GM19395 (cell line): ENCODE results near the gene NTRK2.

Source experiments
- ATAC-seq: cut with Tn5 transposase; IDR thresholded peaks from one replicate; pipeline ENCODE4 v1.9.1; 2021; ENCODE audit warnings: mild to moderate bottlenecking, moderate library complexity; ENCODE audit not compliant: unreplicated experiment

Gene NTRK2

DNA sequence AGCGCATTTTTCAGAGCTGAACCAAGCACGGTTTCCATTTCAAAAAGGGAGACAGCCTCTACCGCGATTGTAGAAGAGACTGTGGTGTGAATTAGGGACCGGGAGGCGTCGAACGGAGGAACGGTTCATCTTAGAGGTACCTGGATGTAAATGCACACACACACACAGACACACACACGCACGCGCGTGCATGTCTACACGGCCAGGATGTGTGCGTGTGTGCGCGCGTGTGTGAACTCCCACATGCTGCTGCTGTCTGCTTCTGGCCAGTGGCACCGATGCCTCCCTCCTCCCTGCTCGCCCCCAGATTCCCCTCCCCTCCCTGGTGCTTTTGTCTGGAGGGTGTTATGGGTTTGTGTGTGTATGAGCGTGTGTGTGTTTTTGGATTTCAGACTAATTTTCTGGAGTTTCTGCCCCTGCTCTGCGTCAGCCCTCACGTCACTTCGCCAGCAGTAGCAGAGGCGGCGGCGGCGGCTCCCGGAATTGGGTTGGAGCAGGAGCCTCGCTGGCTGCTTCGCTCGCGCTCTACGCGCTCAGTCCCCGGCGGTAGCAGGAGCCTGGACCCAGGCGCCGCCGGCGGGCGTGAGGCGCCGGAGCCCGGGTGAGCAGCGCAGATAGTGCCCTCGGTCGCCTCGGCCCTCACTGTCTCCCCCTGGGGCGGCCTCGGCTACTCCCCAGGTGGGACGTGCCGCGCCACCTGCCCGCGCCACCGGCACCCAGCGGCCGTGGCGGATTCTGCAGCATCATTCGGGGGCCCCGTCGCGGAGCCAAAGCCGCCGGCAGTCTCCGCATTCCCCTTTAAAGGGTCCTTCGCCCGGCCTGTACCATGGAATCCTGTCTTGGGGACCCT lies at the start of gene NTRK2:
Gene NTRK2, plus strand, starts transcription at position 442 of the 850 bp plus-strand sequence. CDS start 1,020 bp downstream, outside the sequence.
- ATAC-seq, result peak; percentile 45

DNA sequence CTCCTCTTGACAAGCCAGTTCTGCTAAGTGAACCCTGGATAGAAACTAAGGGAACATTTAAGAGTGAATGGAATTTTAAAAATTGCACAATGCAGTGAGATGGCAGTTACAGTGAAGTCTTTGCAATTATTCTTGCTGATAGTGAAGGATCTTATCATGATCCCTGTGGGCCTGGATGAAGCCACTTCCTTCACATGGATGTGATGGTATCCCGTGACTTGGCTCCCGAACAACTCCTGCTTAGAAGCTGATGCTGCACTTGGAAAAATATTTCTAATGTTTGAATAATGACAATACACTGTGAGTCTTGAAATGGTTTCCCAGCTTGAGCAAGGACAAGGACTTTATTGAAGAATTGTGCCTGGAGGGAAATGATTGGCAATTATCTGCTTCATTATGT lies 49.2 kb upstream of the NTRK2 start:
- no peak for ATAC-seq

DNA sequence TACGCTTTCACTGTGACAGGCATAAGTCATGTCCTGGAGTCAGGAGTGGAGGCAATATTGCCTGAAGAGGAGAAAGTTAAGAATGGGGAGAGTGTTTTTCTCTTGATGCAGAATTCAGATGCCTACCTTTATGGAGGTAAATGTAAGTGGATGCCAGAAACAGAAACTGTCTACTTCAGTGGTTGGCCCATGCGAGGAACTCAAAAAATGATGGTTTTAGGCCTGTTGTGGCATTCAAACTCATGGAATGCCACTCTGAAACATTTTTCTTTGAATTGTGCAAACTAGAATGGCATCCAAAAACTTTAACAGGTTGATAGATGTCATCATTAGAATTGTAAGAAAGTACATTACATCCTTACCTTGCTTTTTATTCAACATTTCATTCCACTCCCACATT lies 47.7 kb upstream of the NTRK2 start:
- no peak for ATAC-seq

DNA sequence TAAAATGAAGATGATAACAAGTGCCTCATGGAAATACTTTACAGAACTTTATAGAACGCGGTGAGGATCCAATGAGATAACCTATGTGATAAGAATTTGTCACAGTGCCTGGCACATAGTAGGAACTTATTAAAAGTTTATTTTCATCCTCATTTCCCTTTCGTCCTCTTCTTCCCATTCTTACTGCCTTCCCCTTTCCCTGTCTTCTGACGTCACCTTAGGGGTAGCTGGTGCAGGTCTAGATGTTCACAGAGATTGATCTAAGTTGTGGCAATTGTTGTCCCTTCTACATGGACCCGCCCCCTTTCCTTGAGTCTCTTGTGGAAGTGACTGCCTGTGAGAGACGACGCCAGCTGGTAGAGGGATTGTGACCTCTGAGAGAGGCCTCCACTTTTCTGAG lies 46.5 kb upstream of the NTRK2 start:
- no peak for ATAC-seq

DNA sequence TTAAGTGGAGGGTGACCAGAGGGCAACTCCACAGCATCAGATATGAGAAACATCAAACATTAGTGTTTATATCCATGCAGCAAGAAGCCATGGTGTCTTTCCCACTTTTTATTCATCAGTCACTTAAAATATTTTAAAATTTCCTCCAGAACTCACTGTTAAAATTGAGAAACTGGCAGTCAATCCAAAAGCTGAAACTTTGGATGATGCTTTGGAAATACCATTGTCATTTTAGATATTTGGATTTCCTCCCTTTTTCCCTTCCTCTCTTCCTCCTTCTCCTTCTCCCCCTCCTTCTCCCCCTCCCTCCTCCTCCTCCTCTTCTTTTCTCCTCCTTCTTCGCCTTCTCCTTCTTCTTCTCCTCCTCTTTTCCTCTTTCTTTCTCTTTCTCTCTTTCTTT lies 33.1 kb upstream of the NTRK2 start:
- ATAC-seq, result no peak

DNA sequence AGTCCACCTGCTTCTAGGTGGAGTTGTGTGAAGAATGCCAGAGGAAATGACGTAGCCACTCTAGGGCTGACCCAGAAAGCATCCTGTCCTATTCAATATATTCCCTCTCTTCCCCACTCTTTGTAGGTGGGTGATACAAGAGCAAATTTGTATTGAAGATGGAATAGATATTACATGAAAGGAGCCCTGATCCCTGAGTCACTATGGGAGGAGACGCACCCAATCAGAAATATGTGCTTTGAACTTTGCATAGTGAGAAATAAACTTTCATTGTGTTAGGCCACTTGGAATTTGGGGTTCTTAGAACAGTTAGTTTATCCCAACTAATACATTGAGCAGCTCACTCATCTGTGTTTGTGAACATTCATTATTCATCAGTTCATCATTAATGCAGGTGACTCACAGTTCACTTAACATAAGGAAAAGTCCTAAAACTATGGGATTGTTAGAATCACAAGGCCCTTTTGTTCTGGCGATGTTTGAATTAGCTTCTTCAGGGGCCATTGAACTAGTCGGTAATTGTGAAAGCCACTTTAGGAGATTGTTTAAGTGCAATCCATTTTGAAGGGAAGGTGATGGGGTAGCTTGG lies 26.9 kb upstream of the NTRK2 start:
- no peak for ATAC-seq

DNA sequence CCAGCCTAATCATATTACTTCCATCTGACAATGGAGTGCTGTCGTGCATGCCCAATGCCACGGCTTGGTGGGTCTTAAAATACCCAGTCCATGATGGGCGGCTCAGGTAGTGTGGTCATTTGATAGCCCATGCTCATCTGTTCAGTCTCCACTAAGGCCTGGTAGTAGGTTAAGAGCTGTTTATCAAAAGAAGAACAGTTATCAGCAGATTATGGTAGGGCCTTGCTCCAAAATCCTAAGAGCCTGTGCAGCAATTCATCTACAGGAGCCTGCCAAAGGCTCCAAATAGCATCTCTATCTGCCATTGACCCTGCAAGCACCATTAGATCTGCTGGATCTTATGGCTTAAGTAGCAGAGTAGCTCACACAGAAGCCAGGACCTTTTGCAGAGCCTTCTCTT lies 21.8 kb upstream of the NTRK2 start:
- no peak for ATAC-seq

DNA sequence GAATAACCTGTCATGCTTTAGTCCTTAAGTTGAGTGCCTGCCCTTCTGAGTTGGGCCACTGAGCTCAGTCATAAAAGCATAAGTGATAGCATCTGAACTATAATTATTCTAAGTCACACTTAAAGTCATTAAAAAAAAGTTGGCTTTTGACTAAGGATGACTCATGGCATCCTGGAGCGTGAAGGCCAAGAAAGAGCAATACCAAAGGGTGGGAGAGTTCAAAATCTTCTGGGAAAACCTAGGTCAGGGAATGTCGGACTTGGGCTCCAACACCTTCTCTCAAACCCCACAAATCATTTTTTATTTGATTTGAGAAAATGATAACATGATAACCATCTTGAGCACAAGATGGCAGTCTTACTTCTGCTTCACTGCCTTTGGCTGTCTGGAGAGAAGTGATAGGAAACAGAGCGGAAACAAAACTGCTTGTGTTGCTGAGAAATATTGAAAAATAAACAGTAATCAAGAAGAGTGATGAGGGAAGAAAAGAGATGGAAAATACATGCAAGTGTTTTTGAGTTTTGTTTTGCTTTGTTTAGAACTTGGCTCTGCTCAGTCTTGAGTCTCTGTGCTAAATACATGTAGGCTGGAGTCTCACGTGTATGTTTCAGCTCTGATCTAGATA lies 16.9 kb upstream of the NTRK2 start:
- no peak for ATAC-seq

DNA sequence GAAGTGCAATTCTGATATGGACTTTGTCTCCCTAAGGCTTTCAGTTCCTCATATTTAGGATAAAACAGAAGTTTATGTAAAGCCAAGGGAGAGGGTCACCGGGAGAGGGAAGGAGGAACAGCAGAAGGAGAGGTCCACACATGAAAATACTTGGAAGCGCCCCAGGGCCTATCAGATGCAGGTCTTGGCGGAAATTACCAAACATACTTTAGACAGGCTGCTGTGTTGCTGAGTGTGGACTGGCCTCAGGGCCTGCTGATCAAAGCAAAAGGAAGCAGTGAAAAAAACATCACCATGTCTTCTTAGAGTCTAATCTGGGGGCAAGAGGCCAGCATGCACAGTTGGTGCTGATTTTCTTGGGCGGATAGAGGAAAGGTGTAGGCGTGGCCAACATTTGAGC lies 14.1 kb upstream of the NTRK2 start:
- no peak for ATAC-seq

DNA sequence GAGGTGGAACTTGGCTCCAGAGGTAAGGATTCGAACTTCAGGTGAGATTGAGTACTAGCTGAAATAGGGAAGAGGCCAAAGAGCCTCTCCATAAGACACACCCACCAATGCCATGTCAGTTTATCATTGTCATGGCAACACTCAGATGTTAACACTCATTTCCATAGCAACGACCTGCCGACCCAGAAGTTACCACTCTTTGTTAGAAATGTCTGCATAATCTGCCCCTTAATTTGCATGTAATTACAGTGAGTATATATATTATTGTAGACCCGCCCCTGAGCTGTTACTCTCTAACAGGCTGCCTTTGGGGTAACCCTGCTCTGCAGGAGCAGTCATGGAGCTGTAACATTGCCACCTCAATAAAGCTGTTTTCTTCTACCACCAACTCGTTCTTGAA lies 10.2 kb upstream of the NTRK2 start:
- no peak for ATAC-seq

DNA sequence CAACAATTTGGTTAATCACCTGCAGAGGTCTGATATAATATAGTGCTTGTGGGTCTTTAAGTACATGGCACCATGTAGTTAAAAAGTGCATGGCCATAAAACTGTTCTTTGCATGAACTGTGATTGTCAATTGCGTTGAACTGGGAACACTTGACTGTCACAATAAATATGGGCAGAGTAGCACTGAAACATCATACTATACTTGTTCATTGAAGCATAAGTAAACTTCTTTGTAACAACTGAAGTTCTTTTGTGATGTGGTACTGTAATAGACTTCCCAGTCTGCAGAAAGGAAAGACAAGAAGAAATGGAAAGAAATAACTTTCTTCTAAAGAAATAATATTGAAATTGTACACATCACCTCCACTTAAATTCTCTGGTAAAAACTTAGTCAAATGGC lies 9.8 kb upstream of the NTRK2 start:
- ATAC-seq, result no peak

DNA sequence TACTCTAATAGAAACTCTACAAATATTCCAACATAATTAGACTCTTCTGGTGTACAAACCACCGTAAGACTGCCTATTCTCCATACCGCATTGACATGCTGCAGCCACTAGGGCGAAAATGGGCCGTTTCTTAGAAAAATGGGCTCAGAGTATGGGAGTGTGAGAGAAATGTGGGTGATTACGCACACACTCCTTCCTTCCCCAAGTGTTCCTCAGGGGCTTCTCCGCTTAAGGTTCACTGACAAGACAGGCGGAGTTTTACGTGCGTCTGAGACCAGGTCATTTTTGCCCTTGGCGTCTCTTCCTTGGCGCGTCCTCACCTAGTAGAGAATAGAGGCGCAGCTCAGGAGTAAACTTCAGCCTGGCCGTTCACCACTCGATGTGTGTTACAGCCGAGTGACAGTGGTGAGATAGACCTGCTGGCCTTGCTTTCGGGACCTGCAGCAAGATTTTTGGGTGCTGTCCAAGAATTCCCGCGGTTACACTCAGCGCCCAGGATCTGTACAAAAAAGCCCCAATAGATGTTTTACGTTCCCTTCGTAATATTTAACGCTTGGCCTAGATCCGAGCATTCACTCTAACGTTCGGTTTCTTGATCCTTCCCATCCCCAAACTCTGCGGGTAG lies 1.8 kb upstream of the NTRK2 start:
- ATAC-seq, result peak; percentile 43

DNA sequence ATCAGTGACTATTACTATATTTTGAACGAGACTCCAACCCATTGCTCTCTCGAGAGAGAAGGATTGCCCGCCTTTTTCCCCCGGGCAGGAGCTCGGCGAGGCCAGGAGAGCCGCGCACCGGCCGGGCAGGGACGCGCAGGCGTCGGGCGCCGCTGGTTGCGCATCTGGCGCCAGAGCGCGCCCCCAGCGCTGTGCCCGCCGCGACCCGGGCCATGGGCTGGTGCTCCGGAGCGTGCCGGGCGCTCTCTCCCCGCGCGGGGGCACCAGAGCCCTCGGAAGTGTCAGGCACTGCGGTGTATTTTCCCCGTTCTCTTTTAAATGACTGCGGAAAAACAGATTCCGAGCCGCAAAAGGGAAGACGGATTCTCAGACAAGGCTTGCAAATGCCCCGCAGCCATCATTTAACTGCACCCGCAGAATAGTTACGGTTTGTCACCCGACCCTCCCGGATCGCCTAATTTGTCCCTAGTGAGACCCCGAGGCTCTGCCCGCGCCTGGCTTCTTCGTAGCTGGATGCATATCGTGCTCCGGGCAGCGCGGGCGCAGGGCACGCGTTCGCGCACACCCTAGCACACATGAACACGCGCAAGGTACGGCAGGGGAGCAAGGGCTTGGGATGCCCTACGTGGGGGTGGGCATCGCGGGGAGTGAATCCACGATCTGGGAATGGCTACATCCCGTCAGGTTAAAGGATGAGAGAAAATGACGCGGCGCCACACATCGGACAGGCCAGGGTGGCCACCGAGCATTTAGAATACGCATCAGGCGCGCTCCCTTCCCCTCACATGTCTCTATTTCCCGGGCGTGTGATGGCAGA lies 1.1 kb upstream of the NTRK2 start:
- peak; percentile 64 for ATAC-seq

DNA sequence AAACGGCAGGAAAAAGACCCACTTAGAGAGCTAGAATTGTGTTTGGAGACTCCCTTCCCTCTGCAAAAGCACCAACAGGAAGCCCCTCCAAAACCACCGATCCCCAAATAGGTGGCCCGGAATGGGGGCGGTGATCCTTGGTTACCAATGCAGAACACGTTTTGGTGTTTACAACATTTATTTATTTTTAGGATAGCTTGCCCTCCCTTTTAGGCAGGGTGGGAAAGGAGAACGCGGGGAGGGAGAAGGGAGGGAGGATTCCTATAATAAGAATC lies 579 bp upstream of the NTRK2 start:
- ATAC-seq, result no peak

DNA sequence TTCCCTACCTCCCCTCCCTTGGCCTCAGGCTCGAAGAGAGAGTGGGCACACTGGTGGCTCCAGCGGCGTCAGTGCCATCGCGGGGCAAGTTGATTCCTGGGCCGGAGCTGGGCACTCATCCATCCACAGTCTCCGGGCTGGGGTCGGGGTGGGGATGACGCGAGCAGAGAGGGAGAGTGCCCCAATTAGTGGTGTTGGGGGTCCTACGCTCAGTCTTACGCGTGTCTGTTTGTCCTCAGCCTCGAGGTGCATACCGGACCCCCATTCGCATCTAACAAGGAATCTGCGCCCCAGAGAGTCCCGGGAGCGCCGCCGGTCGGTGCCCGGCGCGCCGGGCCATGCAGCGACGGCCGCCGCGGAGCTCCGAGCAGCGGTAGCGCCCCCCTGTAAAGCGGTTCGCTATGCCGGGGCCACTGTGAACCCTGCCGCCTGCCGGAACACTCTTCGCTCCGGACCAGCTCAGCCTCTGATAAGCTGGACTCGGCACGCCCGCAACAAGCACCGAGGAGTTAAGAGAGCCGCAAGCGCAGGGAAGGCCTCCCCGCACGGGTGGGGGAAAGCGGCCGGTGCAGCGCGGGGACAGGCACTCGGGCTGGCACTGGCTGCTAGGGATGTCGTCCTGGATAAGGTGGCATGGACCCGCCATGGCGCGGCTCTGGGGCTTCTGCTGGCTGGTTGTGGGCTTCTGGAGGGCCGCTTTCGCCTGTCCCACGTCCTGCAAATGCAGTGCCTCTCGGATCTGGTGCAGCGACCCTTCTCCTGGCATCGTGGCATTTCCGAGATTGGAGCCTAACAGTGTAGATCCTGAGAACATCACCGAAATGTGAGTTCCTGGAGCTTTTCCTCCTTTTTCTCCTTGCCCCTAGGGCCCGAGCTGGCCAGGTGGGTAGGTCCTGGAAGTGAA lies 861 bp downstream of the NTRK2 start:
- peak; percentile 6 for ATAC-seq

DNA sequence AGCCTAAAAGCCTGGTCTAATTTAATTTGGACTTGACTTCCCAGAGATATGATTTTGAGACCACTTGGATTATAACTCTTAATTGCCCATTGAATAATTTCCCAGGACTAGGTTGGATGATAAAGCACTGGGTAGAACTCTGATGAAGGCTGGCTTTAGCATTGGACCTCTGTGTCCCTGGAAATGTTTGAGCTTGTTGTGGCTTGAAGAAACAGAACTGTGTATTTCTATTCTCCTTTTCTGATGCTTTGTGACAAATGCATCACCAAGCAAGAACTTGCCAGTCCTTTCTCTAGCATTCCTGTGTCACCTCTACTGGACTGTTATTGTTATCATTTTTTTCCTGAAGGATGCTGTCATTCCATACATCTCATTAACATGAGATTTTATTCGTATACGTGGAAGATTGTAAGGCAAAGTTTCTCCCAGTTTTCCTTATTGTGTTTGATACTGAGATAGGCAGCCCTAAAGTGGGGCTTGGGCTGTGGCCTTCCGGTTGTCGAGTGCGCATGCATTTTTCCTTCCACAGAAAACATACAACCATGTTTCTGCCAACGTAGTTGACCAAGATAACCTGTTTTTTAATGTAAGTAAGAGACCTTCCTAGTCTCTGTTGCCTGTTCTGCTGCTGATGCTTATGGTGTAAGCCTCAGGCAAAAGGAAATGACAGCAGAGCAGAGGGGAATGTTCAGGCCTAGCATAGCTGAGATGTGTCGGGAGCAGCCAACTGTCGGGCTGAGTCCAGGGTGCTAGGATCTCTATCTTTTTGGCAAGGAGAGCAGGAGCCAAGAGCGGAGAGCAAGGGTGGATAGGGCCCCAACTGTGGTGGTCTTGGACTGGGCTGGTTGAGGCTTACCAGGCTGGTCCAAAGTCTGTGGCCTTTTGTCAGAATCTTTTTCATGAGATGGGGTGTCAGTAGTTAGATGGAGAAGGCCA lies 2.3 kb downstream of the NTRK2 start:
- no peak for ATAC-seq

DNA sequence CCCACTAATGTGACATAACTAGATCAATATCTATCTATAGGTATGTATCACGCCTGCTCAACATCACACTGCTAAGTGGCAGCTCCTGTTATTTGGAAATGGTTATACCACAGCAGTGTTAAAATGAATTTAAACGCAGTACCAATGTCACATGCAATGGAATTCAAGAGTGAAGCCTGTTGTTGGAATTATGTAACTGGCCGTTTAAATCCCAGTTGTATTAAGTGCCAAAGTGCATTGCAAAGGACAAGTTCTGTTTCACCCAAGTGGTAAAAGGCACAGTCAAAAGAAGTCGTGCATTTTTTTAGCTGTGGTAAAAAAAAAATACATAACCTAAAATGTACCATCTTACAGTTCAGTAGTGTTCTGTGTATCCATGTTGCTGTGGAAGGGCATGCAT lies 4.3 kb downstream of the NTRK2 start:
- ATAC-seq, result no peak

DNA sequence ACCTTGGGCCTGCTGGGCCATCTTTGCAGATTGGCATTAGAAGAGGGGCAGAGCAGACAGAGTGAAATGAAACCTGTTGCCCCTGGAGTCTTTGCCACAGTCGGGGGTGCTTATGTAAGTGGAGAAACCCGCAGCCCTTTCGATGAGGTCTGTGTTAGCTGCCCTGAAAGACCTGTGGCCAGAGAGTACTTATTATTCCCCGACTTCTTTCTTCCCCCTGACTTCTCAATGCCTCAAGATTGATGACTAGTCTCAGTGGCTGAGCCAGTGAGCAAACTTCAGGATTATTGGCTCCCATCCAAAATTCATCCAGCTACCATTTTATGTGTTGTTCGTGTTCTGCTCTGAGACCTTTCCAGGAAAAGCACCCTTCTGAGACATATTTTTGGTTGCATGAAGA lies 7.6 kb downstream of the NTRK2 start:
- ATAC-seq, result no peak

DNA sequence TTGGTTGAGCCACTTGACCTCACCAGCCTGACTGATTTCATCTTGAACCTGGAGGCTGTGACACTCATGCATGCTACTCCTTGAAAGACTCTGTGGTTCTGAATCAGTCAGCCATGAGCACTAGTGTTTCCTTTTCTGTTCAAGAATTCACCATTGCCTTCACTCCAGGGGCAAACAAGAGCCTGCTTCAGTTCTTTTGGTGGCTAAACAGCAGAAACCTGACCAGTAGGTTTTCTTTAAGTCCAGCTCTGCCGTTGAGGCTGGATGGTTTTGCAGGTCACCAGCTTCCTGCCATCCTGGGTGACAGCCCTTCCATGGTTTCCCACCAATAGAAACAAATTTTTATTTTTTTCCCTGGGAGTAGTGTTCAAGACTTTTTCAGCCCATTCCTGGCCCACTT lies 10.0 kb downstream of the NTRK2 start:
- no peak for ATAC-seq
